GM18519 (cell line): ENCODE results near the gene GCLC.
A peak's percentile ranks its signal among the peaks of the same experiment; 100 is the strongest.

Experiments
- ATAC-seq: cut with Tn5 transposase; IDR thresholded peaks from one replicate; pipeline ENCODE4 v1.9.1; 2021; ENCODE audit warnings: mild to moderate bottlenecking, moderate library complexity; ENCODE audit not compliant: unreplicated experiment, low FRiP score

GCLC gene

DNA sequence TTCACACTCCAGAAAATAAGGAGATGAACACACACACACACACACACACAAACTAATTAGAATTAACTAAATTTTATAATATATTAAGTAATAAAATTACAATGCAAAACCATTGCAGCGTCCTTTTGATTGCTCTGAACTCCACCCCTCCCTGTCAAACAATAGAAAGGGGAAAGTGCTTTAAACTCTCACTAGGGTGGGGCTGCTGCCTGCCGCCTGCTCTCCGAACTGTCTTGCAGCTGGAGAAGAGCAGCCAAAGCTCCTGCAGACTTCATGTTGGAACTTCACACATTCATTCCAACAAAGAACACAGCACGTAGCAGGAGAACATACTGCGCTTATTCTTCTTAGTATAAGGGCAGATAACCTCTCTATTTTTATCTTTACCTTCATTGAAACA is 83.2 kb downstream of the GCLC start:
- no peak for ATAC-seq

- ATAC-seq: peak; percentile 58
These were observed 83.8 kb downstream of the GCLC start for GRCh38 chr6:53461041-53461656.

DNA sequence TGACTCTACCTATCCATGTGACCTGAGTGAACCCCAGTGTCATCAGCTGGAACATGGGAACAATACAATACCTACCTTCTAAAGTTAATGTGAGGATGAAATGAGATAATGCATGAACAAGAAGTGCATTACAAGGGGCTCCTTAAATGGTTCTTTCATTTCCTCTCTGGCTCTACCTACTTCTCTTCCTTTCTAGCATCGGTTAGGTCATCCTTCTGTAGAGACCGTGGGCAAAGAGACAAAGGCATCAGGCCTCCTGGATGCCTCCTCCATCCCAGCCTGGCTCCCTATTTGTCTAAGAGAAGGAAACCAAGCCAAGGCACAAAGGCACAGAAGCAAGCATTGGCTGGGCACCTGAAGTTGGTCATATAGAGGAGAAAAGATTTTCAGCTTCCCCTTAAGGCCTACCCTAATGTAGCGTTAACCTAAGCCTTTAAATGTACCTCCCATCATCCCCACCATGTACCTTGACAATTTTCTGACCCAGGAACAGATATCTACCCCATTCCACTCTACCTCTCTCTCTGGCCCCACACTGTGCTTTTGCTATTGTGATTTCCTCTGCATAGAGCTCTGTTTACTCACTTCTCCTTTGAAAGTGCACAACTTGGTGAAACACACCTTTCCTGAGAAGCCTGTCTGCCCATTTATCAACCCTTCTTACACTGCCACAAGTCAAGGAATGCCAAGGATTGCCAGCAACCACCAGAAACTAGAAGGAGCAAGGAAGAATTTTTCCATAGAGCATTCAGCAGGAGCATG is 86.6 kb downstream of the GCLC start:
- peak; percentile 49 for ATAC-seq

- ATAC-seq: no peak
These were observed 88.1 kb downstream of the GCLC start for GRCh38 chr6:53456809-53457208.

DNA sequence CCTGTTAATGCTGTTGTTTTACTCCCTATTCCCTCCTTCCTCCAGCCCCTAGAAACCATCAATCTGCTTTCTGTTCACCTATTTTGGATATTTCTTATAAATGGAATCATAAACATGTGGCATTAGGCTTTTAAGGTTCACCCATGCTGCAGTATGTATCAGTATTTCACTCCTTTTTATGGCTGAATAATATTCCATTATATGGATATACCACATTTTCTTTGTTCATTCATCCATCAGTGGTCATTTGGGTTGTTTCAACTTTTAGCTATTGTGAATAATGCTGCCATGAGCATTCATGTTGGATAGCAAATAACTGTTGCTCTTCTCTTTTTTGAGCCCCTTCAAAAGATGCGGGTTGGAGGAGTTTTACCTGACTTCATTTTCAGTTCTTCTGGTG is 89.2 kb downstream of the GCLC start:
- no peak for ATAC-seq

DNA sequence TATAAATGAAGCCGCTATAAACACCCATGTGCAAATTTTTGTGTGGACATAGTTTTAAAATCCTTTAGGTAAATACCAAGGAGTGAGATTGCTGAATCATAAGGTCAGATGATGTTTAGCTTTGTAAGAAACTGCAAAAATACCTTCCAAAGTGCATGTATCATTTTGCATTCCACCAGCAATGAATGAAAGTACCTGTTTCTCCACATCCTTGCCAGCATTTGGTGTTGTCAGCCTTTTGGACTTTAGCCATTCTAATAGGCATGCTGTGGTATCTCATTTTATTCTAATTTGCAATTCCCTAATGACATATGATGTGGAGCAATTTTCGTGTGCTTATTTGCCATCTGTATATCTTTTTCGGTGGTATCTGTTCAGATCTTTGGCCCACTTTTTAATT is 93.7 kb downstream of the GCLC start:
- no peak for ATAC-seq

DNA sequence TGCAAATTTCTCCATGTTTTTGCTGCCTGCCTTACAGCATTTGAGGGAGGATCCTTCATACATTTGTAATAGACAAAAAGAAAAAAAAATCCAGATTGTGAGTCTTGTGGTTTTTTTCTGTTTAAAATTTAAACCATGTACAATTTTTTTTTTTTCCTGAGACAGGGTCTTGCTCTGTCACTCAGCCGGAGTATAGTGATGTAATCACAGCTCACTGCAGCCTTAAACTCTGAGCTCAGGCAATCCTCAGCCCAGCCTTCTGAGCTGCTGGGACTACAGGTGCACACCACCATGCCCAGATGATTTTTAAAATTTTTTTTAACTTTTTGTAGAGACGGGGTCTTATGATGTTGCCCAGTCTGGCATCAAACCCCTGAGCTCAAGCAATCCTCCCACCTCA is 97.0 kb downstream of the GCLC start:
- no peak for ATAC-seq
